Left ventricle myocardium inferior (tissue), 1 donor: ENCODE results near the gene FLT3. TPM values are rescaled to one million over a fixed set of nuclear protein-coding genes. Genes with fewer than 3 reads are reported as not detected.

Source experiments
- DNase-seq: peaks from one replicate; pipeline ENCODE4 v3.0.0-alpha.2; 2020
- H3K27ac ChIP-seq: fragments of 200-600 bp; replicated peaks from 2 replicates; pipeline ENCODE4 v1.8.0; 2021
- H3K27me3 ChIP-seq: fragments of 200-600 bp; 2 replicates; pipeline ENCODE4 v1.8.0; 2021; ENCODE audit warnings: low read depth
- H3K36me3 ChIP-seq: fragments of 200-600 bp; 2 replicates; pipeline ENCODE4 v1.8.0; 2021
- H3K4me1 ChIP-seq: fragments of 200-600 bp; 2 replicates; pipeline ENCODE4 v1.8.0; 2021
- H3K4me3 ChIP-seq: fragments of 200-600 bp; 2 replicates; pipeline ENCODE4 v1.8.0; 2021; ENCODE audit warnings: mild to moderate bottlenecking, moderate library complexity
- H3K9me3 ChIP-seq: fragments of 200-600 bp; replicated peaks from 2 replicates; pipeline ENCODE4 v1.8.0; 2021
- intact Hi-C: fragments of 100-400 bp; cut with micrococcal nuclease; formaldehyde crosslinking; loops from one replicate; pipeline ENCODE4 v1.11.0; 2022
- total RNA-seq: library from RNA; stranded (reverse); fragmentation: NEBNext Ultra II Directional; extraction: Animal tissue kit (Norgen Biotek cat#: 25700); gene quantifications from one replicate; pipeline ENCODE4 v1.2.1, GENCODE V29; 2021
- TF ChIP-seq, protein P1 (sequence below): fragments of 200-600 bp; IDR thresholded peaks from 2 replicates; pipeline ENCODE4 v1.8.0; 2021; ENCODE audit warnings: antibody characterized with exemption, mild to moderate bottlenecking, borderline replicate concordance
- donor health status: DM: no; HTN: yes; CAD: no; lungs with severe emphysema.

Gene FLT3
- total RNA-seq, 1 donor from 2014 or later: 0.05 TPM

DNA sequence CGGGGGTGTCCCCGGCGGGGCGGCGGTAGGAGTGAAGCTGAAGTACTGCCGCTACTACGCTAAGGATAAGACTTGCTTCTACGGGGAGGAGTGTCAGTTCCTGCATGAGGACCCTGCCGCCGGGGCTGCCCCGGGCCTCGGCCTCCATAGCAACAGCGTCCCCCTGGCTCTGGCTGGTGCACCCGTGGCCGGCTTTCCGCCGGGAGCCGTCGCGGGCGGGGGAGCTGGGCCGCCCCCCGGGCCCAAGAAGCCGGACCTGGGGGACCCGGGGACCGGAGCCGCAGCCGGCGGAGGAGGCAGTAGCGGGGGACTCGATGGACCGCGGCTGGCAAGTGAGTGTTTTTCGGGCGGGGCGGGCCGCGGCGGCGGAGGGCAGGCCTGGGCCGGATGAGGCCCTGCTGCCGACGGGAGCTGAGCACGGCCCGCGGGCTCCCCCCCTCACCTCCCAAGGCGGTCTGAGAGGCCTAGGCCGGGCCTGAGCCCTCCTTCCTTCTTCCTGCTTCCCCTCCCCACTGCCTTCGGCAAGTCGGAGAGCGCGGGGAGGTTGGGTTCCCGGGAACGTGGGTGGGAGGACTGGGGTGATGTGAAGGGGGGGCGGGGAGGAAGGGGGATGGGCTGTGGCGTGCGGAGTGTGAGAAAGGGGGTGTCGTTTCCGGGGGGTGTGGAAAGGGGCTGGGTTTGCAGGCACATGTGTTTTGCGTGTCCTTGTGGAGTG is 38.5 kb upstream of the FLT3 start:
- peaks cover 59% of the 10 kb centered on the region for H3K4me1 ChIP-seq
- H3K4me3 ChIP-seq: peak overlapping the region; percentile 100
- no peaks in the 10 kb centered on the region for H3K36me3 ChIP-seq
- intact Hi-C loops: no loop called here
- peak; percentile 83 for DNase-seq
- TF ChIP-seq, protein P1, sequence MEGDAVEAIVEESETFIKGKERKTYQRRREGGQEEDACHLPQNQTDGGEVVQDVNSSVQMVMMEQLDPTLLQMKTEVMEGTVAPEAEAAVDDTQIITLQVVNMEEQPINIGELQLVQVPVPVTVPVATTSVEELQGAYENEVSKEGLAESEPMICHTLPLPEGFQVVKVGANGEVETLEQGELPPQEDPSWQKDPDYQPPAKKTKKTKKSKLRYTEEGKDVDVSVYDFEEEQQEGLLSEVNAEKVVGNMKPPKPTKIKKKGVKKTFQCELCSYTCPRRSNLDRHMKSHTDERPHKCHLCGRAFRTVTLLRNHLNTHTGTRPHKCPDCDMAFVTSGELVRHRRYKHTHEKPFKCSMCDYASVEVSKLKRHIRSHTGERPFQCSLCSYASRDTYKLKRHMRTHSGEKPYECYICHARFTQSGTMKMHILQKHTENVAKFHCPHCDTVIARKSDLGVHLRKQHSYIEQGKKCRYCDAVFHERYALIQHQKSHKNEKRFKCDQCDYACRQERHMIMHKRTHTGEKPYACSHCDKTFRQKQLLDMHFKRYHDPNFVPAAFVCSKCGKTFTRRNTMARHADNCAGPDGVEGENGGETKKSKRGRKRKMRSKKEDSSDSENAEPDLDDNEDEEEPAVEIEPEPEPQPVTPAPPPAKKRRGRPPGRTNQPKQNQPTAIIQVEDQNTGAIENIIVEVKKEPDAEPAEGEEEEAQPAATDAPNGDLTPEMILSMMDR: no peak
- H3K27me3 ChIP-seq: no peaks in the 10 kb centered on the region
- H3K27ac ChIP-seq: peak overlapping the region; percentile 99
- no peaks in the 10 kb centered on the region for H3K9me3 ChIP-seq

DNA sequence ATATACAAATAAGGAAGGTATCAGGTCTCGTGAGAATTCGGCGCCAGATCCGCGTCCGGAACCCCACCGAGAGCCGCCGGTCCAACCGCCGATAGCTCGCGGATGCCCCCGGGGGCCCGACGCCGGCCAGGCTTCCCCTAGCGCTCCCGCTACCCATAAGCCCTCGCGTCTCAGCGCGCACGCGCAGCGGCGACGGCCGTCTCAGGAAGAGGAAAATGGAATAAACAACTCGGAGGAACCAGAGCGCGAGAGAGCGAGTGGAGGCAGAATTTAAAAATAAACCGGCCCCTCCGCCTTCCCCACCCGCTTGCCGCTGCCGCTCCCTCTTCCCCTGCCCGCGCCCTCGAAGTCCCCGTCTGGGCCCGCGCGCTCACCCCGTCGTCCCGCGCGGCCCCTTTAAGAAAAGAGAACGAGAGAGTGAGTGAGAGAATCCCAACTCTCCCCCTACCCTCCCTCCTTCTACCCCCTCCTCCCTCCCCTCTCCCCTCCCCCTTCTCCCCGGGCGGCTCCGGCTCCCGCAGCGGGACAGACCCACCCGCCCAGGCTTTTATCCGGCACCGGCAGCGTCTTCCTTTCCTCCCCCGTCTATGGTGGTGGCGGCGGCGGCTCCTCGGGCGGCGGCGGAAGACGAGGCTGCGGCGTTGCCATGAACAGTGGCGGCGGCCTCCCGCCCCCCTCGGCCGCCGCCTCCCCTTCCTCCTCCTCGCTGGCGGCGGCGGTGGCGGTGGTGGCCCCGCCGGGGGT is 37.8 kb upstream of the FLT3 start, which contains the start of gene PAN3:
Gene PAN3 (plus strand): TSS at position 534 of the 744 bp plus-strand sequence. CDS start 113 bp downstream, at position 647.
- Histone ChIP-seq H3K4me1 (peaks cover 57% of the 10 kb centered on the region), H3K9me3 (no peaks in the 10 kb centered on the region), H3K36me3 (no peaks in the 10 kb centered on the region), H3K27ac (peak within 1 kb of the TSS; percentile 99), H3K27me3 (no peaks in the 10 kb centered on the region), H3K4me3 (peak within 1 kb of the TSS; percentile 100)
- intact Hi-C loops: no loop called here
- DNase-seq: peak; percentile 94
- TF ChIP-seq, protein P1: peak; percentile 28

DNA sequence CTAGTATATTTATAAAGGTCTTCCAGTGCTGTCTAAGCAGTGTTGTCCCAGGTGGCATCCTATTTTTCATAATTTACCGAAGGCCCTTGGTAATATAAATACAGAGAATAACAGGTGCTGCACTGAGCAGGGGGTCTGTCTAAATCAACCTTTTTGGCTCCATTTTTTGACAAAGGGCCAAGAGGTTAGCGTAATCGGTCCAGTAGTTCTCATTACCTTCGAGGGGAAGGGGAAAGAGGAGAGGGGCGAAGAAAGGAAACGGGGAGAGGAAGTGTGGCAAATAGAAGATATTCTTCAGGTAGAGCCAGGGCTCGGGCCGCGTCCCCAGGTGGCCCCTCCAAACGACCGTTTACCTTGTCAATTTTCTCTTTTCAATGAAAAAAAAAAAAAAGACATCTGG is 37.2 kb upstream of the FLT3 start:
- intact Hi-C loops: no loop called here
- TF ChIP-seq, protein P1: no peak
- H3K27me3 ChIP-seq: no peaks in the 10 kb centered on the region

GRCh38 chr13:28136916-28137315 is 36.5 kb upstream of the FLT3 start:
- Histone ChIP-seq H3K27me3 (no peaks in the 10 kb centered on the region), H3K36me3 (no peaks in the 10 kb centered on the region), H3K27ac (peak overlapping the region; percentile 99), H3K4me3 (peak overlapping the region; percentile 100), H3K9me3 (no peaks in the 10 kb centered on the region), H3K4me1 (peaks cover 46% of the 10 kb centered on the region)
- TF ChIP-seq, protein P1: no peak
- intact Hi-C loops: no loop called here
- DNase-seq: no peak

More for the DNA sequence above, 37.2 kb upstream of the FLT3 start:
- Histone ChIP-seq H3K9me3 (no peaks in the 10 kb centered on the region), H3K4me3 (peak overlapping the region; percentile 100), H3K27ac (peak overlapping the region; percentile 99), H3K36me3 (no peaks in the 10 kb centered on the region), H3K4me1 (peaks cover 51% of the 10 kb centered on the region)
- DNase-seq: no peak

- DNase-seq: no peak
- H3K4me3 ChIP-seq: no peak overlapping the region
- H3K9me3 ChIP-seq: no peaks in the 10 kb centered on the region
- no peaks in the 10 kb centered on the region for H3K36me3 ChIP-seq
- H3K27me3 ChIP-seq: no peaks in the 10 kb centered on the region
- H3K4me1 ChIP-seq: peaks cover 2% of the 10 kb centered on the region
- intact Hi-C loops: no loop called here
- TF ChIP-seq, protein P1: no peak
- no peak overlapping the region for H3K27ac ChIP-seq
Measured at GRCh38 chr13:28131646-28132045, 31.3 kb upstream of the FLT3 start.
